H1 (cell line): ENCODE results near the gene EPS8. TPM values are rescaled to one million over a fixed set of nuclear protein-coding genes. Genes with fewer than 3 reads are reported as not detected.

Experiments
- CTCF ChIA-PET: fragments of 300-600 bp; sonication (Branson Sonifier 250); formaldehyde crosslinking; loops from one replicate; lab custom pipeline; 2021; ENCODE audit not compliant: partially characterized antibody; lab: Charles Lee
- POLR2A ChIA-PET: fragments of 300-600 bp; sonication (Branson Sonifier 250); formaldehyde crosslinking; loops from one replicate; lab custom pipeline; 2021; ENCODE audit warnings: inconsistent platforms; ENCODE audit not compliant: partially characterized antibody; lab: Charles Lee
- DNase-seq, 2 experiments: peaks; one replicate each; pipeline versions ENCODE4 v3.0.0 to v3.0.0-alpha.2; 2010 to 2022; ENCODE audit warnings: low spot score in 2 of 2, low read depth in 1 of 2, mixed read lengths in 1 of 2
- FAIRE-seq: peaks from 2 replicates; lab custom pipeline; 2011; peaks lifted over from hg19 to GRCh38; lab: Jason Lieb, UNC
- H2AFZ ChIP-seq: 2 replicates; pipeline ENCODE4 v1.8.1; 2012; ENCODE audit warnings: low read length, inconsistent platforms
- H2AK5ac ChIP-seq: 2 replicates; pipeline ENCODE4 v1.6.1; 2013; ENCODE audit warnings: low read depth, low read length
- H2BK120ac ChIP-seq: replicated peaks from 2 replicates; pipeline ENCODE3; 2013; ENCODE audit warnings: low read depth, low read length, inconsistent platforms
- H2BK12ac ChIP-seq: 2 replicates; pipeline ENCODE4 v1.6.1; 2013; ENCODE audit warnings: low read depth, low read length
- H2BK15ac ChIP-seq: 2 replicates; pipeline ENCODE4 v1.6.1; 2013; ENCODE audit warnings: low read length
- H2BK20ac ChIP-seq: 2 replicates; pipeline ENCODE4 v1.6.1; 2013; ENCODE audit warnings: low read length
- H2BK5ac ChIP-seq: 2 replicates; pipeline ENCODE4 v1.6.1; 2013; ENCODE audit warnings: low read depth, low read length
- H3K14ac ChIP-seq: 2 replicates; pipeline ENCODE4 v1.6.1; 2013; ENCODE audit warnings: inconsistent platforms; ENCODE audit not compliant: insufficient read length
- H3K18ac ChIP-seq: 2 replicates; pipeline ENCODE4 v1.6.1; 2013; ENCODE audit warnings: low read length; ENCODE audit errors: extremely low read depth
- H3K23ac ChIP-seq: 2 replicates; pipeline ENCODE4 v1.6.1; 2013; ENCODE audit warnings: inconsistent platforms; ENCODE audit not compliant: insufficient read length
- H3K23me2 ChIP-seq: 2 replicates; pipeline ENCODE4 v1.6.1; 2013; ENCODE audit warnings: low read depth, low read length
- H3K27ac ChIP-seq: 2 replicates; pipeline ENCODE4 v1.6.1; 2011; ENCODE audit warnings: low read depth, low read length, inconsistent platforms
- H3K27me3 ChIP-seq, 4 experiments: replicated peaks in 1 of 4; 1 replicate in 1 of 4; 2 replicates in 3 of 4; pipeline versions ENCODE4 v1.6.1 to v1.8.1; 2011 to 2013; ENCODE audit warnings: low read length in 3 of 4, mild to moderate bottlenecking in 3 of 4, inconsistent platforms in 2 of 4, mixed read lengths in 2 of 4, moderate library complexity in 1 of 4; ENCODE audit not compliant: control insufficient read depth in 3 of 4, insufficient read depth in 3 of 4; ENCODE audit errors: extremely low read depth in 1 of 4
- H3K36me3 ChIP-seq, 4 experiments: 2 replicates each; pipeline versions ENCODE4 v1.6.1 to v1.8.1; 2011 to 2013; ENCODE audit warnings: mild to moderate bottlenecking in 4 of 4, low read length in 3 of 4, moderate library complexity in 2 of 4, control low read depth in 1 of 4, inconsistent platforms in 1 of 4; ENCODE audit not compliant: insufficient read depth in 4 of 4, control insufficient read depth in 2 of 4
- H3K4ac ChIP-seq: replicated peaks from 2 replicates; pipeline ENCODE3; 2013; ENCODE audit warnings: low read length, low read depth, mixed read lengths, inconsistent platforms; ENCODE audit not compliant: insufficient read length
- H3K4me1 ChIP-seq, 4 experiments: replicated peaks in 1 of 4; 1 replicate in 1 of 4; 2 replicates in 3 of 4; pipeline versions ENCODE4 v1.6.1 to v1.8.1; 2011 to 2013; ENCODE audit warnings: low read length in 3 of 4, inconsistent platforms in 2 of 4, mixed read lengths in 1 of 4; ENCODE audit not compliant: insufficient read depth in 4 of 4, control insufficient read depth in 3 of 4
- H3K4me2 ChIP-seq, 2 experiments: 2 replicates each; pipeline versions ENCODE4 v1.6.1 to v1.8.1; 2011 to 2013; ENCODE audit warnings: low read depth in 2 of 2, low read length in 2 of 2, control low read depth in 1 of 2, inconsistent platforms in 1 of 2, mild to moderate bottlenecking in 1 of 2; ENCODE audit not compliant: insufficient read depth in 1 of 2
- H3K4me3 ChIP-seq, 4 experiments: fragments of 200-600, 300-600 bp in 1 of 4; sonication (generic), shearing (Covaris generic), sonication (Bioruptor Twin) in 1 of 4; 2 replicates each; pipeline versions ENCODE4 v1.5.1 to v1.8.1; 2011 to 2016; ENCODE audit warnings: low read length in 4 of 4, low read depth in 3 of 4, control low read depth in 2 of 4, inconsistent platforms in 2 of 4, mild to moderate bottlenecking in 2 of 4, mixed read lengths in 1 of 4, moderate library complexity in 1 of 4; ENCODE audit not compliant: insufficient read depth in 2 of 4; ENCODE audit errors: extremely low read depth in 1 of 4
- H3K56ac ChIP-seq: replicated peaks from 2 replicates; pipeline ENCODE3; 2013; ENCODE audit warnings: low read depth, mild to moderate bottlenecking, mixed read lengths, low read length, inconsistent platforms; ENCODE audit not compliant: insufficient read length
- H3K79me1 ChIP-seq: 2 replicates; pipeline ENCODE4 v1.6.1; 2013; ENCODE audit warnings: low read depth, low read length, control low read depth
- H3K79me2 ChIP-seq, 2 experiments: 2 replicates each; pipeline versions ENCODE4 v1.6.1 to v1.8.1; 2012 to 2013; ENCODE audit warnings: low read length in 2 of 2, mild to moderate bottlenecking in 2 of 2, inconsistent platforms in 1 of 2; ENCODE audit not compliant: insufficient read depth in 2 of 2, control insufficient read depth in 1 of 2
- H3K9ac ChIP-seq, 4 experiments: replicated peaks in 1 of 4; 1 replicate in 1 of 4; 2 replicates in 3 of 4; pipeline versions ENCODE4 v1.6.1 to v1.8.1; 2011 to 2013; ENCODE audit warnings: low read depth in 3 of 4, low read length in 3 of 4, control low read depth in 2 of 4, mild to moderate bottlenecking in 2 of 4, moderate library complexity in 2 of 4, inconsistent platforms in 1 of 4; ENCODE audit errors: extremely low read depth in 1 of 4
- H3K9me3 ChIP-seq, 2 experiments: 2 replicates each; pipeline versions ENCODE4 v1.6.1 to v1.8.1; 2012 to 2013; ENCODE audit warnings: mild to moderate bottlenecking in 2 of 2, moderate library complexity in 2 of 2, control low read depth in 1 of 2, inconsistent platforms in 1 of 2, low read depth in 1 of 2, low read length in 1 of 2, mixed read lengths in 1 of 2; ENCODE audit not compliant: insufficient read depth in 2 of 2
- H4K20me1 ChIP-seq, 2 experiments: replicated peaks in 1 of 2; 2 replicates each; pipeline versions ENCODE3 to v1.8.1; 2011 to 2013; ENCODE audit warnings: inconsistent platforms in 2 of 2, low read length in 2 of 2, mild to moderate bottlenecking in 1 of 2; ENCODE audit not compliant: insufficient read depth in 2 of 2, control insufficient read depth in 1 of 2
- H4K5ac ChIP-seq: 2 replicates; pipeline ENCODE4 v1.6.1; 2013; ENCODE audit warnings: low read length, low read depth, mixed read lengths, inconsistent platforms; ENCODE audit not compliant: insufficient read length
- H4K8ac ChIP-seq: 2 replicates; pipeline ENCODE4 v1.8.0; 2013; ENCODE audit warnings: mild to moderate bottlenecking, moderate library complexity, low read length, inconsistent platforms; ENCODE audit not compliant: insufficient read depth; ENCODE audit errors: extremely low read depth
- H4K91ac ChIP-seq: replicated peaks from 2 replicates; pipeline ENCODE3; 2013; ENCODE audit warnings: low read length, mixed read lengths, inconsistent platforms; ENCODE audit not compliant: insufficient read length
- CTBP2 ChIP-seq: IDR thresholded peaks from 2 replicates; pipeline ENCODE4 v1.7.0; 2011; ENCODE audit warnings: borderline replicate concordance, mild to moderate bottlenecking, moderate library complexity, mixed read lengths, low read length; ENCODE audit not compliant: insufficient read depth, insufficient read length
- CTCF ChIP-seq, 3 experiments: IDR thresholded peaks; 1 replicate in 2 of 3; 2 replicates in 1 of 3; pipeline versions ENCODE4 v1.5.1 to v1.6.1; 2011; ENCODE audit warnings: low read length in 3 of 3, mild to moderate bottlenecking in 3 of 3, inconsistent platforms in 2 of 3, low read depth in 1 of 3, moderate library complexity in 1 of 3; ENCODE audit not compliant: insufficient read depth in 1 of 3; ENCODE audit errors: control extremely low read depth in 1 of 3
- FOSL1 ChIP-seq: IDR thresholded peaks from 2 replicates; pipeline ENCODE4 v1.6.1; 2011; ENCODE audit warnings: mild to moderate bottlenecking, low read depth, low read length, moderate library complexity; ENCODE audit not compliant: insufficient read depth
- RXRA ChIP-seq: IDR thresholded peaks from 2 replicates; pipeline ENCODE4 v1.6.1; 2011; ENCODE audit warnings: low read depth, mild to moderate bottlenecking, low read length, moderate library complexity; ENCODE audit not compliant: insufficient read depth
- SIN3A ChIP-seq, 2 experiments: IDR thresholded peaks in 1 of 2; conservative IDR thresholded peaks in 1 of 2; 2 replicates each; pipeline ENCODE4 v1.6.1; 2011 to 2012; ENCODE audit warnings: low read length in 2 of 2, improper control_type of control experiment in 1 of 2, low read depth in 1 of 2, mild to moderate bottlenecking in 1 of 2
- USF2 ChIP-seq: IDR thresholded peaks from 2 replicates; pipeline ENCODE4 v1.6.1; 2011; ENCODE audit warnings: low read length, improper control_type of control experiment
- ZNF274 ChIP-seq: IDR thresholded peaks from 2 replicates; pipeline ENCODE4 v1.7.0; 2012; ENCODE audit warnings: low read length, borderline replicate concordance; ENCODE audit errors: extremely low read depth
- WGBS, 2 experiments: shearing (Covaris generic) in 1 of 2; methylation state at CpG; one replicate each; pipeline versions ENCODE4 v1.1.6 to v1.1.7; 2013 to 2015; ENCODE audit warnings: low lambda C conversion rate in 2 of 2, mixed read lengths in 2 of 2, inconsistent platforms in 1 of 2, low coverage in 1 of 2, missing lambda C conversion rate in 1 of 2; ENCODE audit not compliant: insufficient replicate concordance in 2 of 2, insufficient coverage in 1 of 2, insufficient read length in 1 of 2; ENCODE audit errors: extremely low coverage in 1 of 2, missing lambda C conversion rate in 1 of 2; 5-methylcytosine and 5-hydroxymethylcytosine counted together
- polyA plus RNA-seq, 7 experiments: library from polyadenylated mRNA; depleted of rRNA in 3 of 7; stranded (reverse) in 5 of 7; unstranded in 2 of 7; fragments of >200 nt in 5 of 7; fragments of 200-250 nt in 2 of 7; gene quantifications; 1 replicate in 5 of 7; 2 replicates in 1 of 7; 4 replicates in 1 of 7; pipeline versions ENCODE4 v1.2.1 to v1.2.3, GENCODE V29; 2011 to 2013; ENCODE audit warnings: missing spikeins in 2 of 7, mixed read lengths in 2 of 7
- total RNA-seq: library from RNA; stranded (reverse); fragmentation: NEBNext Ultra II Directional; extraction: Animal tissue kit (Norgen Biotek cat#: 25700); gene quantifications from 2 replicates; pipeline ENCODE4 v1.2.1, GENCODE V29; 2021

The EPS8 gene
- total and polyA plus RNA-seq, 2 of the 8 experiments (the other 6 are each of a cell fraction or from before 2014, with no cell fraction given): 3.0 to 4.6 TPM

- Histone ChIP-seq H3K56ac (no peak overlapping the region), H4K5ac (no peak overlapping the region), H3K9ac (no peak overlapping the region), H2BK15ac (no peak overlapping the region), H3K4me2 (no peak overlapping the region), H4K91ac (no peak overlapping the region), H3K23ac (no peak overlapping the region), H3K27me3 (no peaks in the 10 kb centered on the region), H3K27ac (no peak overlapping the region), H3K36me3 (no peaks in the 10 kb centered on the region), H3K14ac (no peak overlapping the region), H4K8ac (no peak overlapping the region), H3K9me3 (no peaks in the 10 kb centered on the region), H3K18ac (no peak overlapping the region), H3K23me2 (no peaks in the 10 kb centered on the region; the same call in 1 of the 2 replicates), H2AK5ac (no peak overlapping the region), H2BK20ac (no peak overlapping the region), H2BK120ac (no peak overlapping the region), H2BK5ac (no peak overlapping the region), H3K79me1 (no peaks in the 10 kb centered on the region), H3K4me3 (no peak overlapping the region), H4K20me1 (no peaks in the 10 kb centered on the region), H3K4me1 (peaks cover 0 to 5% (median 2%) of the 10 kb centered on the region in 4 experiments; a peak in 1 of 7 replicates), H3K79me2 (no peaks in the 10 kb centered on the region), H3K4ac (no peak overlapping the region), H2AFZ (no peak overlapping the region), H2BK12ac (no peak overlapping the region)
- DNase-seq (no peak), FAIRE-seq (no peak)
- POLR2A ChIA-PET: no interaction called here
- CTCF ChIA-PET: interaction anchor here (0.8 to 1.2 kb wide), 3 partner anchors 11 to 139 kb away, joined by 3 read pairs; no protein-coding TSS in a partner anchor
- WGBS, 2 experiments: 91% methylated on average over 4 of the region's 4 CpGs; no CpG with 5 or more reads in 1 of the 2 experiments
- TF ChIP-seq USF2 (no peak), FOSL1 (no peak), CTCF (IDR thresholded peaks at IDR 0.05; ENCODE audit: control extremely low read depth in 1 of 3, insufficient read depth in 1 of 3, low read depth in 1 of 3, low read length in 3 of 3) (no peak), RXRA (no peak), ZNF274 (no peak), CTBP2 (no peak), SIN3A (conservative IDR thresholded peaks at IDR 0.05 in 1 of 2, IDR thresholded peaks at IDR 0.05 in 1 of 2; ENCODE audit: low read depth in 1 of 2, low read length in 2 of 2) (no peak)
Observed at GRCh38 chr12:15634010-15634683, 155.0 kb downstream of the EPS8 start.
